ENCODE data around the gene KRT85. TPM values are rescaled to one million over a fixed set of nuclear protein-coding genes. Genes with fewer than 3 reads are reported as not detected.
A peak's percentile ranks its signal among the peaks of the same experiment; 100 is the strongest.

KRT85 gene
- polyA plus RNA-seq, 2 of the 4 experiments (the other 2 are of a cell fraction), result 3.7 TPM; not detected in 1

- ATAC-seq (no peak), FAIRE-seq (no peak)
- POLR2A ChIA-PET, result no interaction called here
Observed at GRCh38 chr12:52323416-52324152, 43.7 kb downstream of the KRT85 start.

DNA sequence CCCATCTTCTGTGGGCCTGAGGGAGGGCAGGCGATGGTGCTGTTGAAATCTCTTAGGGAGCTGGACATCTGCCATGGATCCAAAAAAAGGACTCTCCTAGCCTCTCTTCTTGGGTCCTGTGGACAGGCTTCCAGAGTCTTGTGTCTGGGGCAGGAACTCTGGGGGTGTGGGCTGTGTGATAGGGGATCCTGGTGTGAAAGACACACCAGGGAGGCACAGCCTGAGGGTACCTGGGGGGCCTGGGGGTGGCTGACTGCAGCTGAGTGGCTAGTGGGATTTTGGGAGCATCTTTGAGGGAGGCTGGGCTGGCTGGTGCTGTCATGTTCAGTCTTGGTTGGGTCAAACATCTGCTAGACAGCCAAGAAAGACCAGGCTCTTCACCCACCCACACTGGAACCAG, 44.3 kb downstream of the KRT85 start:
- Histone ChIP-seq H3K4me2 (no peak overlapping the region), H3K27ac (peak overlapping the region; percentile 23 to 81; a peak in 5 of 6 replicates), H3K4me1 (peaks cover 19% of the 10 kb centered on the region), H3K4me3 (no peak overlapping the region), H3K9me3 (no peaks in the 10 kb centered on the region)
- ChIA-PET POLR2A (no interaction called here), CTCF (interaction anchor here (0.6 to 15.7 kb wide), 8 partner anchors 8 to 562 kb away, joined by 3 to 387 read pairs (median 4); partner anchors contain the start of gene KRT86)
- FAIRE-seq (no peak), ATAC-seq (no peak), DNase-seq (ENCODE audit: low read depth in 1 of 2, low spot score in 1 of 2) (no peak)
- WGBS (ENCODE audit: missing lambda C conversion rate), result 64% methylated on average over 1 of the region's 1 CpG
- no peak for TF ChIP-seq POLR2AphosphoS2 (conservative IDR thresholded peaks at IDR 0.05; ENCODE audit: low read length)
- TF ChIP-seq KDM5A (IDR thresholded peaks at IDR 0.05), result no peak
- TF ChIP-seq RFX5 (IDR thresholded peaks at IDR 0.05), result no peak
- TF ChIP-seq FOSB (CRISPR knock-in tag; IDR thresholded peaks at IDR 0.05), result no peak
- no peak for TF ChIP-seq CEBPB (IDR thresholded peaks at IDR 0.05)
- TF ChIP-seq SREBF2 (IDR thresholded peaks at IDR 0.05), result no peak

More at GRCh38 chr12:52323416-52324152, 43.7 kb downstream of the KRT85 start:
- no peak for TF ChIP-seq EHMT2 (IDR thresholded peaks at IDR 0.05; ENCODE audit: low read depth)
- DNase-seq (ENCODE audit: low read depth in 1 of 2, low spot score in 1 of 2), result no peak
- H3K4me1 ChIP-seq, result peaks cover 24% of the 10 kb centered on the region
- 89% methylated on average over 10 of the region's 10 CpGs for WGBS (ENCODE audit: missing lambda C conversion rate)
- no peak overlapping the region for H3K4me2 ChIP-seq
- H3K4me3 ChIP-seq, result no peak overlapping the region
- peak overlapping the region; percentile 13 to 81; a peak in 4 of 6 replicates for H3K27ac ChIP-seq
- H3K9me3 ChIP-seq, result no peaks in the 10 kb centered on the region
- CTCF ChIA-PET, result interaction anchor here (0.6 to 15.7 kb wide), 4 partner anchors 7 to 180 kb away, joined by 3 to 387 read pairs (median 110); partner anchors contain the start of gene KRT86

DNA sequence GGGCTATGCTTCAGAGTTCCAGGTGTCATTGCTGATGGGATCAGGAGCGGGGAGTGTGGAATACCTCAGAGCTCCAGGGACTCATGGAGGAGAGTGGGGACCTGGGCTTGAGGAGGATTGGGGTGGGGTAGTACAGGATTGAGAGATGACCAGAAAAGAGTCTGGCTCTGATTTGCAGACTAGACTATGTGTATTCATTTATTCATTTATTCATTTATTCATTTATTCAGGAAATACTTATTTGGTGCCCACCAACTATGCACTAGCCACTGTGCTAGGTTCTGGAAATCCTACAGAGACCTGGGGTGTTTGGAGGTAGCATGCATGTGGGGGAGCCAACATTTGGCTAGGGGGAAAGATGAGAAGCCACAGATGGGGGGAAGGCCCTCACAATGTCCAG, 45.2 kb downstream of the KRT85 start:
- DNase-seq (ENCODE audit: low read depth in 1 of 2, low spot score in 1 of 2), result no peak
- Histone ChIP-seq H3K27ac (peak overlapping the region in 1 of 2 experiments; percentile 81; a peak in 3 of 6 replicates), H3K4me1 (peaks cover 11% of the 10 kb centered on the region), H3K9me3 (no peaks in the 10 kb centered on the region), H3K4me3 (no peak overlapping the region), H3K4me2 (no peak overlapping the region)
- no peak for TF ChIP-seq ATOH8 (CRISPR knock-in tag; IDR thresholded peaks at IDR 0.05; ENCODE audit: low read depth)
- no peak for TF ChIP-seq EHF (CRISPR knock-in tag; IDR thresholded peaks at IDR 0.05)
- TF ChIP-seq CBX2 (IDR thresholded peaks at IDR 0.05; ENCODE audit: borderline replicate concordance, low read depth), result no peak
- TF ChIP-seq TP53 (CRISPR knock-in tag; IDR thresholded peaks at IDR 0.05), result no peak
- TF ChIP-seq, protein P1, sequence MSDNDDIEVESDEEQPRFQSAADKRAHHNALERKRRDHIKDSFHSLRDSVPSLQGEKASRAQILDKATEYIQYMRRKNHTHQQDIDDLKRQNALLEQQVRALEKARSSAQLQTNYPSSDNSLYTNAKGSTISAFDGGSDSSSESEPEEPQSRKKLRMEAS (IDR thresholded peaks at IDR 0.05), result no peak
- no peak for TF ChIP-seq KDM1A (IDR thresholded peaks at IDR 0.05; ENCODE audit: low read depth)
- TF ChIP-seq HOXB13 (CRISPR knock-in tag; IDR thresholded peaks at IDR 0.05; ENCODE audit: low read depth), result no peak
- no peak for TF ChIP-seq POLR2A (IDR thresholded peaks at IDR 0.05; ENCODE audit: low read length)
- no peak for FAIRE-seq
- no peak for ATAC-seq
- ChIA-PET POLR2A (no interaction called here), CTCF (interaction anchor here (1.0 to 15.7 kb wide), 8 partner anchors 12 to 563 kb away, joined by 3 to 387 read pairs (median 4); partner anchors contain the start of gene KRT86)
- WGBS (ENCODE audit: missing lambda C conversion rate), result 96% methylated on average over 1 of the region's 1 CpG

- H3K9me3 ChIP-seq, result no peaks in the 10 kb centered on the region
- no peak for TF ChIP-seq HOXA7 (CRISPR knock-in tag; IDR thresholded peaks at IDR 0.05)
- TF ChIP-seq, protein P2, sequence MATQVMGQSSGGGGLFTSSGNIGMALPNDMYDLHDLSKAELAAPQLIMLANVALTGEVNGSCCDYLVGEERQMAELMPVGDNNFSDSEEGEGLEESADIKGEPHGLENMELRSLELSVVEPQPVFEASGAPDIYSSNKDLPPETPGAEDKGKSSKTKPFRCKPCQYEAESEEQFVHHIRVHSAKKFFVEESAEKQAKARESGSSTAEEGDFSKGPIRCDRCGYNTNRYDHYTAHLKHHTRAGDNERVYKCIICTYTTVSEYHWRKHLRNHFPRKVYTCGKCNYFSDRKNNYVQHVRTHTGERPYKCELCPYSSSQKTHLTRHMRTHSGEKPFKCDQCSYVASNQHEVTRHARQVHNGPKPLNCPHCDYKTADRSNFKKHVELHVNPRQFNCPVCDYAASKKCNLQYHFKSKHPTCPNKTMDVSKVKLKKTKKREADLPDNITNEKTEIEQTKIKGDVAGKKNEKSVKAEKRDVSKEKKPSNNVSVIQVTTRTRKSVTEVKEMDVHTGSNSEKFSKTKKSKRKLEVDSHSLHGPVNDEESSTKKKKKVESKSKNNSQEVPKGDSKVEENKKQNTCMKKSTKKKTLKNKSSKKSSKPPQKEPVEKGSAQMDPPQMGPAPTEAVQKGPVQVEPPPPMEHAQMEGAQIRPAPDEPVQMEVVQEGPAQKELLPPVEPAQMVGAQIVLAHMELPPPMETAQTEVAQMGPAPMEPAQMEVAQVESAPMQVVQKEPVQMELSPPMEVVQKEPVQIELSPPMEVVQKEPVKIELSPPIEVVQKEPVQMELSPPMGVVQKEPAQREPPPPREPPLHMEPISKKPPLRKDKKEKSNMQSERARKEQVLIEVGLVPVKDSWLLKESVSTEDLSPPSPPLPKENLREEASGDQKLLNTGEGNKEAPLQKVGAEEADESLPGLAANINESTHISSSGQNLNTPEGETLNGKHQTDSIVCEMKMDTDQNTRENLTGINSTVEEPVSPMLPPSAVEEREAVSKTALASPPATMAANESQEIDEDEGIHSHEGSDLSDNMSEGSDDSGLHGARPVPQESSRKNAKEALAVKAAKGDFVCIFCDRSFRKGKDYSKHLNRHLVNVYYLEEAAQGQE (IDR thresholded peaks at IDR 0.05), result no peak
- H3K4me1 ChIP-seq, result peaks cover 7% of the 10 kb centered on the region; the same call in 1 of the 3 replicates
- no peak for FAIRE-seq
- ChIA-PET POLR2A (no interaction called here), CTCF (interaction anchor here (0.8 to 15.7 kb wide), 8 partner anchors 12 to 563 kb away, joined by 3 to 387 read pairs (median 3); partner anchors contain the start of gene KRT86)
- no peak for ATAC-seq
- H3K4me3 ChIP-seq, result no peak overlapping the region
- no peak overlapping the region for H3K4me2 ChIP-seq
- no peak for DNase-seq (ENCODE audit: low read depth in 1 of 2, low spot score in 1 of 2)
- peak overlapping the region in 1 of 2 experiments; percentile 81; a peak in 3 of 6 replicates for H3K27ac ChIP-seq
- WGBS (ENCODE audit: missing lambda C conversion rate), result 85% methylated on average over 4 of the region's 4 CpGs
Observed at GRCh38 chr12:52321418-52321817, 45.9 kb downstream of the KRT85 start.
